GM21381 (cell line): Measurements from ENCODE around the gene TMEM263.
"Not testable (repeated sequence)": the region's sequence is repeated elsewhere in the genome, so short reads cannot be mapped to it uniquely, and the experiment has no call there.

Source experiments
- ATAC-seq: cut with Tn5 transposase; IDR thresholded peaks from one replicate; pipeline ENCODE4 v1.9.1; 2021; ENCODE audit warnings: mild to moderate bottlenecking, moderate library complexity; ENCODE audit not compliant: unreplicated experiment

Gene TMEM263

DNA sequence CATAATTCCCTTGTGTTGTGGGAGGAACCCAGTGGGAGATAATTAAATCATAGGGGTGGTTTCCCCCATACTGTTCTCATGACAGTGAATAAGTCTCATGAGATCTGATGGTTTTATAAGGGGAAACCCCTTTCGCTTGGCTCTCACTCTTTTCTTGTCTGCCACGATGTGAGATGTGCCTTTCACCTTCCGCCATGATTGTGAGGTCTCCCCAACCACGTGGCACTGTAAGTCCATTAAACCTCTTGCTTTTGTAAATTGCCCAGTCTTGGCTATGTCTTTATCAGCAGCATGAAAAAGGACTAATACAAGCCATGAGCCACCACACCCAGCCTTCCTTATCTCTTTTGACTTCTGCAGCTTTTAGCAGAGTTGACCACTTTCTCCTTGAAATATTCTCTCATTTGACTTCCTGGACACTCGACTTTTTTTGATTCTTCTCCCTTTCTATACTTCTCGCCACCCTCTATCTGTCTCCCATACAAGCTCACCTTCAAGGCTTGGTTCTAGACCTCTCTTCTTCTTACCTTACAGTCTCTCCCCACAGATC lies 29.0 kb downstream of the TMEM263 start:
- ATAC-seq = no peak

DNA sequence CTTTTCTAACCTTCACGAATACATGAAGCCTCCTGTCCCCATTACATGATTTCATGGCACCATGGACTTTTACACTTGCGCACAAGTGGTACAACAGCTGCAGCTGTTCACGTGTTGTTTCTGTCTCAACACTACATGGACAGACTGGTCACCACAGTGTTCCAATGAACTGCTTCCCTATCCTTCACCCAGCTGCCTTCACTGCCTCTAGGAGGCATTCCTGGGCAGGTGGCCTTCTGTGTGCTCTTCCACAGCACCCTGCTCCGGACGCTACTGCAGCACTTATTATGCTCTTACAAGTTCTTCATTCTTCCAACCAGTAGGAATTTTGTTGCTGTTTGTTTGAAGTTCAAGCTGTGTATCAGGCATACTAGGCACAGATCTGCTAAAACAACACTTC lies 29.8 kb downstream of the TMEM263 start:
- ATAC-seq = no peak

DNA sequence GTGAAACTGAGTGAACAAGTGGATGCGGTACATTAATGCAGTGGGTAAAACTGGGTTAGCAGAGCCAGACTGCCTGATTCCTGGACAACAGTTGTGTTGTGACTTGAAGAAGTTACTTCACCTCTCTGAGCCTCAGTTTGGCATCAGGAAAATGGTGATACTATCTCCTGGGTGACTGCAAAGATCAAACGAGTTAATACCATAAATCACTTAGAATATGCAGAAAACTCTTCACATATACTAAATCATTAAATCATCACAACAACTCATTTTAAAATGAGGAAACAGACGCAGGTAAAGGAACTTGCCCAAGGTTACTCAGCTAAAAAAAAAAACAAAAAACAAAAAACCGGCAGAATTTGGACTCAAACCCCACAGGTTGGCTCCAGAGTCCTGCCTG lies 30.4 kb downstream of the TMEM263 start:
- ATAC-seq = no peak

DNA sequence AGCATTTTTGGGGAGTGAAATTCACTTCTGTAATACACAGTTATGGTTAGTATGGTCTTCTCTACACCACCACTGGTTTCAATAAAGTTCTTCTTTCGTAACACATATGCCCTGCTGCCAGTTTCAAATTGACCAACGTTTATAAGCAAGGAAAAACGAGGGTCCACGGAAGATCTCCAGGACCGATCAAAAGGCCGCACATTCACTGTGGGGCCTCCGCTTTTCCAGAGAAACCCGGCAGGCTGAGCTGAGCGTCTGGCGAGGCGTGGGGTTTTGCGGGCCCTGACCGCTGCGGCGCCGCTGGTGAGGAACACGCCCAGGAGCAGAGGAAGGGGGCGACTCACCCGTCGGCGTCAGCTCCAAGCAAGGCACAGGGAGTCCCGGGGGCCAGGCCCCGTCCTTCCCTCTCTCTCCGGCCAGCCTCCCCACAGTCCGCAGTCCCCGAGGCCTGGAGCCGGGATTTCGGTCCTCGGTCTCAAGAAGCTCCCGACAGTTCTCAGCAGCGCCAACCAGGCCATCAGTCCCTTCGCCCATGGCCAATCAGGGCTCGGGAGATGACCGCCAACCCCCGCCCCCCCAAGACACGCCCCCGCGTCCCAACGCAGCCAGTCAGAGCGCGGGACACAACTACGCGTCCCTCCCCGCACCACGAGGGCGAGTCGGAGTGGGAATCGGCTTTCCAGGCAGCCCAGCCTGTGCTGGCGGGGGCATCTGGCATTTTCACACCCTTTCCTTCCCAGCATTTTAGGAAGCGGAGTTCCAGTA lies 31.1 kb downstream of the TMEM263 start, which contains the start of gene MTERF2:
Gene MTERF2 (minus strand): TSS at position 522 of the 765 bp plus-strand sequence. CDS start 8,432 bp downstream, outside the sequence.
- ATAC-seq = peak; percentile 95

DNA sequence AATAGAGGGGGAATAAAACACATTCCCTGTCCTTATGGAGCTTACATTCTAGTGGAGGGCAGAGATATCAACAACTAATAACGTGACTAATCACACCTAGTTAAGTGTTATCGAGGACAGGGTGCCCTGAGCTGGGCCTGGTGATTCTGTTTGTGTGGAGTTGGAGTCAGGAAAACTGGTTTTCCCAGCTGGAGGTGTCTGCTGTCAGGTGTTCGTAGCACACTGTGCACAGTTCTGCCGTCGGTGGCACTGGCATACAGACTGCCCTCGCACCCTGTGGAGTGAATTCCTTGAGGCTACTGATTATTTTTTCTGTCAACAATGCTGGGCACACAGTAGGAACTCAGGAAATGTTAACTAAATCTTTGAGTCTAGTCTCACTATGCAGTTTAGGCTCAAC lies 32.1 kb downstream of the TMEM263 start:
- ATAC-seq = no peak

DNA sequence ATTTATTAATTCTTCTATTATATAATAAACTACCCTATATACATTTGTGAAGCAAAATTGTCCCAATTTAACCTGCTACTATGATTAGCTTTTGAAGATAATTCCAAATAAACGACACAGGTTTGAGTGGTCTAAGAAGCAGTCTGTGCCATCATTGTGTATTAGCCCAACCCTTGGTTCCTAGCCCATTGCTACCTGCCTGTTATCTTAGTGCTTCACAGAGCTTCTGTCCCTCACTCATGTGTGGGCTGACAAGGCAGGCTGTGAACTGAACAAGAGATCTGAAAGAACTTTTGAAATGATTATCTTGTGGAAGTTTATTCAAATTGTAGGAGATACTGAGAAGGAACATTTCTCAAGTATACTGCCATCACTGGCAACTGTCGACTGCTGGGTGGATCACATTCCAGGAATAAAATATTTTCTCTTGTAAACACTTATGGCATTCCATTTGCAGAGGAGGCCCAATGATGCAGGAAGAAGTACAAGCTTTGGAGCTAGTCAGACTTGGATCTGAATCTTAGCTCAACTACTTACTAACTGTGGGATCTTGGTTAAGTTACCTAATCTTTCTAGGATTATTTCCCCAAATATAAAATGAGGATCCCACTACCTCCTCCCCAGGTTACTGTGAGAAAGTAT lies 39.0 kb downstream of the TMEM263 start:
- ATAC-seq = no peak

DNA sequence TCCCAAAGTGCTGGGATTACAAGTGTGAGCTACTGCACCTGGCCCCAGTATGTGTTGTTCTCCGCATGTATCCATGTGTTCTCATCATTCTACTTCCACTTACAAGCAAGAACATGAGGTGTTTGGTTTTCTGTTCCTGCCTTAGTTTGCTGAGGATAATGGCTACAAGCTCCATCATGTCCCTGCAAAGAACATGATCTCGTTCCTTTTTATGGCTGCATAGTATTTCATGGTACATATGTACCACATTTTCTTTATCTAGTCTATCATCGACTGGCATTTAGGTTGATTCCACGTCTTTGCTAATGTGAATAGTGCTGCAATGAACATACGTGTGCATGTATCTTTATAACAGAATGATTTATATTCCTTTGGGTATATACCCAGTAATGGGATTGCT lies 40.4 kb downstream of the TMEM263 start:
- ATAC-seq = not testable (repeated sequence)

DNA sequence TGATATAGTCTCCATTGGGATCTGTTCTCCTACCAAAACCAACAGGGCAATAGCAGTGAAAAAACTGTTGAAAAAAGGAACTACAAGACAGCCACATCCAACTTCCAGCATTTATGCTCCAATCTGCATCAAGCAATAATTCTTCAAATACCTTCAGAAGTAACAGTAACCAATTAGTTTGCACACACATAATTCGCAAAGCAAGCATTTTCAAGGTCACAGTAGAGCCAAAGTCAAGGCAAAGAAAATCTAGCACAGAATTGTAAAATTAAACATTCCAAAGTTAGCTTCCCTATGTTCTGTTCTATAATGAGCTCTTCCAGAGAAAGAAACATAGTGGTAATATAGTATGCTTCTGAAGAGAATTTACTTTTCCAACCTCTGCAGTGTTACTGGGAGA lies 42.2 kb downstream of the TMEM263 start:
- ATAC-seq = no peak

DNA sequence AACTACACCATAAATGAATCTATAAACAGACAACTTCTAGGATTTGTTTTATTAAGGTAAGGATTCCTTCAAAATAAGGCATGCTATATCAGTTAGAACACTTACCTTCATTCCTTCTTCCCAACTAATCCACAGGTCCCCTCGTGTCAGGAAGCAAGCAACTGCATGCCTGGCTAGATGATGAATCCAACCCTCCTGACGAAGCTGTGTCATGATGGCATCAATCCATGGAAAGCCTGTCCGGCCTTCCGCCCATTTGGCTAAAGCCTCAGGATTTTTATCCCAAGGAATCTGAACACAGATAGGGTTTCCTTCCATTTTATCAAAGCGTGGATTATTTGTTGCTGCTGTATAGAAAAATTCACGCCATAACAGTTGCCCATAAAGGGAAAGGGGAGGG lies 43.7 kb downstream of the TMEM263 start:
- ATAC-seq = no peak

DNA sequence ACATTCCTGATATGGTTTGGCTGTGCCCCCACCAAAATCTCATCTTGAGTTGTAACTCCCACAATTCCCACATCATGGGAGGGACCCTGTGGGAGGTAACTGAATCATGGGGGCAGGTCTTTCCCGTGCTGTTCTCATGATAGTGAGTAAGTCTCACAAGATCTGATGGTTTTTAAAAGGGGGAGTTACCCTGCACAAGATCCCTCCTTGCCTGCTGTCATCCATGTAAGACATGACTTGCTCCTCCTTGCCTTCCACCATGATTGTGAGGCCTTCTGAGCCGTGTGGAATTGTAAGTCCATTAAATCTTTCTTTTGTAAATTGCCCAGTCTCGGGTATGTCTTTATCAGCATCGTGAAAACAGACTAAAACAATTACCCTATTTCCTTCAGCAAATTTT lies 47.0 kb downstream of the TMEM263 start:
- ATAC-seq = not testable (repeated sequence)

DNA sequence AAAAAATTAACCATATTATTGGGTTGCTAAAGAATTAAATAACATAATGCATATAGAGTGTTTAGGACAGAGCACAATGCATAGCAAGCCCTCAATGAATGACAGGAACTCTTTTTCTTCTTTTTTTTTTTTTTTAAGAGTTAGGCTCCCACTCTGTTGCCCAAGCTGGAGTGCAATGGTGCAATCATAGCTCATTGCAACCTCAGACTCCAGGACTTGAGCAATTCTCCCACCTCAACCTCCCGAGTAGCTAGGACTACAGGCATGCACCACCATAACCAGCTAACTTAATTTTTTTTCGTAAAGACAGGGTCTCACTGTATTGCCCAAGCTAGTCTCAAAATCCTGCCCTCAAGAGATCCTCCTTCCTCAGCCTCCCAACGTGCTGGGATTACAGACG lies 51.7 kb downstream of the TMEM263 start:
- no peak for ATAC-seq

DNA sequence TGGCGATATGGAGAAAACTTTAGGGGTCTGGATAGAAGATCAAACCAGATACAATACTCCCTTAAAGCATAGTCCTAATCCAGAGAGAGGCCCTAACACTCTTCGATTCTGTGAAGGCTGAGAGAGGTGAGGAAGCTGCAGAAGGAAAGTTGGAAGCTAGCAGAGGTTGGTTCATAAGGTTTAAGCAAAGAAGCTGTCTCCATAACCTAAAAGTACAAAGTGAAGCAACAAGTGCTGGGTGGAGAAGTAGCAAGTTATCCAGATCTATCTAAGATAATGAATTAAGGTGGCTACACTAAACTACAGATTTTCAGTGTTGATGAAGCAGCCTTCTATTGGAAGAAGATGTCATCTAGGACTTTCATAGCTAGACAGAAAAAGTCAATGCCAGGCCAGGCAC lies 55.8 kb downstream of the TMEM263 start:
- ATAC-seq = no peak

DNA sequence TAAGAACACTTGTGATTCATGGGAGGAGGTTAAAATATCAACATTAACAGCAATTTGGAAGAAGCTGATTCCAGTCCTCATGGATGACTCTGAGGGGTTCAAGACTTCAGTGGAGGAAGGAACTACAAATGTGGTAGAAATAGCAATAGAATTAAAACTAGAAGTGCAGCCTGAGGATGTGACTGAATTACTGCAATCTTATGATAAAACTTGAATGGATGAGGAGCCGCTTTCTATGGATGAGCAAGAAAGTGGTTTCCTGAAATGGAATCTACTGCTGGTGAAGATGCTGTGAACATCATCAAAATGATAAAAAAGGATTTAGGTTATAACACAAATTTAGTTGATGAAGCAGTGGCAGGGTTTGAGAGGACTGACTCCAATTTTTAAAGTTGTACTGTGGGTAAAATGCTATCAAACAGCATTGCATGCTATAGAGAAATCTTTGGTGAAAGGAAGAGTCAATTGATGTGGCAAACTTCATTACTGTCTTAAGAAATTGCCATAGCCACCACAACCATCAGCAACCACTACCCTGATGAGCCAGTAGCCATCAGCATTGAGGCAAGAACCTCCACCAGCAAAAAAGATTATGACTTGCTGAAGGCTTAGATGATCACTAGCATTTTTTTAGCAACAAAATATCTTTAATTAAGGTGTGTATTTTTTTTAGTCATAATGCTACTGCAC lies 57.2 kb downstream of the TMEM263 start:
- ATAC-seq = no peak

DNA sequence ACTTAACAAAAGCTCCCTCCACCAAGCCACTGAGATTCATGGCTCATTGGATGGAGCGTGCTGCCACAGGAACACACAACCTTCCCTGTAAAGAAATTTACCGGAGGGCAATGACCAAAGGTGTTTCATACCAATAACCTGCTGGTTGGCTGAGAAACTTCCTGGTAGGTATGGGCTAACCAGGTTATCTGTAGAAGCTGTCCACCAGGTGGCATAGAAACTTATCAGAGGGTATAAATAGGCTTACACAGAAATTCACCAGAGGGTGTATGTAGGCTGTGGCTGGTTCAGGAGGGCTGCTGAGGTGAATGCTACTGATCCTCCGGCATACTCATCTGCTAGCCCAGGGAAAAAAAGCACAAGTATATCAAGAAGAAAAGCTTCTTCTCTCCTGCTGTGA lies 58.3 kb downstream of the TMEM263 start:
- ATAC-seq = no peak

DNA sequence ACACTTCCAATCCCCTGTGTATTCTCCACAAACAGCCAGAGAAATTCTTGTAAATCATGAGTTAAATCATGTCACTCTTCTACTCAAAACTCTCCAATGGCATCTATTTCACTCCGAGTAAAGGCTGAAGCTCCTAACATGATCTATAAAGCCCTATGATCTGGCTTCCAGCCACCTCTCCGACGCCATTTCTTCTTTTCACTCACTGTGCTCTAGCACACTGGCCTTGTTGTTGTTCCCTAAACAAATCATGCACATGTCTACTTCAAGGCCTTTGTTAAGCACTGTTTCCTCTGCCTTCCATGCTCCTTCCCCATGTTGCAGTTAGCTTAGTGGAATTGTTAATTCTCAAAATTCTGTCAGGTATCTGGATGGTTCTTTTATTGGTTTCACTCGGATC lies 61.3 kb downstream of the TMEM263 start:
- ATAC-seq = no peak

DNA sequence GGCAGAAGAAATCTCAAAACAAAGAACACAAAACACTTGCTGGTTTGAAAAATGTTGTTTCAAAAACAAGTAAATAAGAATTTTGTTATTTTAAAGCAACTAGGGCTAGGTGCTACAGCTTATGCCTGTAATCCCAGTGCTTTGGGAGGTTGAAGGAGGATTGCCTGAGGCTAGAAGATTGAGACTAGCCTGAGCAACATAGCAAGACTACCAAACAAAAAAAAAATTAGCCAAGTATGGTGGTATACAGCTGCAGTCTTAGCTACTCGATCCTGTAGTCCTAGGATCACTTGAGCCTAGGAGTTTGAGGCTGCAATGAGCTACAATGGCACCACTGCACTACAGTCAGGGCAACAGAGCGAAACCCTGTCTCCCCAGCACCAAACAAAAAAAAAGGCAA lies 63.8 kb downstream of the TMEM263 start:
- no peak for ATAC-seq
